ENCODE data around the gene MAP7D1.
"Not testable (repeated sequence)": the region's sequence is repeated elsewhere in the genome, so short reads cannot be mapped to it uniquely, and the experiment has no call there.

MAP7D1 gene

GRCh38 chr1:36172017-36172747 is 16.2 kb downstream of the MAP7D1 start:
- no peak for DNase-seq

GRCh38 chr1:36172983-36173382 is 17.0 kb downstream of the MAP7D1 start:
- no peak for DNase-seq

- DNase-seq: no peak
Measured at GRCh38 chr1:36174713-36175112, 18.8 kb downstream of the MAP7D1 start.

GRCh38 chr1:36175137-36176095 is 19.5 kb downstream of the MAP7D1 start:
- DNase-seq: no peak

- no peak for DNase-seq
Measured at GRCh38 chr1:36176106-36176949, 20.4 kb downstream of the MAP7D1 start.

- no peak for DNase-seq
Measured at GRCh38 chr1:36177589-36178431, 21.9 kb downstream of the MAP7D1 start.

GRCh38 chr1:36178471-36179219 is 22.7 kb downstream of the MAP7D1 start:
- DNase-seq: no peak

GRCh38 chr1:36179220-36179600 is 23.2 kb downstream of the MAP7D1 start:
- DNase-seq: no peak

- DNase-seq: no peak
Measured at GRCh38 chr1:36182734-36183133, 26.8 kb downstream of the MAP7D1 start.

GRCh38 chr1:36183309-36183856 is 27.4 kb downstream of the MAP7D1 start:
- no peak for DNase-seq

- peak; percentile 88 for DNase-seq
Measured at GRCh38 chr1:36187800-36188593, 32.0 kb downstream of the MAP7D1 start.

- not testable (repeated sequence) for DNase-seq
Measured at GRCh38 chr1:36196805-36197204, 40.8 kb downstream of the MAP7D1 start.

- DNase-seq: no peak
Measured at GRCh38 chr1:36198641-36199040, 42.7 kb downstream of the MAP7D1 start.

- no peak for DNase-seq
Measured at GRCh38 chr1:36199934-36200741, 44.2 kb downstream of the MAP7D1 start.

GRCh38 chr1:36203027-36203553 is 47.1 kb downstream of the MAP7D1 start:
- no peak for DNase-seq

GRCh38 chr1:36203554-36204346 is 47.8 kb downstream of the MAP7D1 start:
- DNase-seq: peak; percentile 67

- peak; percentile 47 for DNase-seq
Measured at GRCh38 chr1:36204347-36204909, 48.5 kb downstream of the MAP7D1 start.

All from left hindlimb (tissue), 1 donor.